SK-N-SH (cell line): ENCODE results near the gene TBX6. TPM values are rescaled to one million over a fixed set of nuclear protein-coding genes. Genes with fewer than 3 reads are reported as not detected.
A peak's percentile ranks its signal among the peaks of the same experiment; 100 is the strongest.

Experiments
- CTCF ChIA-PET: fragments of 300-600, 350-600 bp; formaldehyde crosslinking; extraction: SDS; loops from one replicate; lab custom pipeline; 2021; lab: Yijun Ruan, JAX
- POLR2A ChIA-PET: fragments of 350-600 bp; sonication (Branson Sonifier 250); formaldehyde crosslinking; extraction: SDS; loops from one replicate; lab custom pipeline; 2020; ENCODE audit warnings: antibody characterized with exemption, inconsistent platforms; lab: Yijun Ruan, JAX
- DNase-seq: peaks from one replicate; pipeline ENCODE4 v3.0.0; 2012
- H2AFZ ChIP-seq: fragments of 200-600 bp; sonication (generic); 2 replicates; pipeline ENCODE4 v1.8.1; 2016; ENCODE audit warnings: antibody characterized with exemption, mild to moderate bottlenecking, low read depth
- H3F3A ChIP-seq: fragments of 200-600 bp; sonication (generic); replicated peaks from 2 replicates; pipeline ENCODE3; 2016; ENCODE audit warnings: antibody characterized with exemption, mild to moderate bottlenecking; ENCODE audit not compliant: insufficient read depth
- H3K27ac ChIP-seq, 2 experiments: fragments of 200-500 bp in 1 of 2; fragments of 200-600 bp in 1 of 2; sonication (Bioruptor generic) in 1 of 2; sonication (generic), shearing (Covaris generic) in 1 of 2; 2 replicates each; pipeline versions ENCODE4 v1.5.1 to v1.6.1; 2014 to 2016; ENCODE audit warnings: low read depth in 2 of 2, inconsistent platforms in 1 of 2, low read length in 1 of 2, mild to moderate bottlenecking in 1 of 2, mixed read lengths in 1 of 2
- H3K27me3 ChIP-seq: fragments of 200-600 bp; sonication (generic), shearing (Covaris generic); 2 replicates; pipeline ENCODE4 v1.6.1; 2016; ENCODE audit warnings: mixed run types; ENCODE audit not compliant: insufficient read depth
- H3K36me3 ChIP-seq, 2 experiments: fragments of 200-500 bp in 1 of 2; fragments of 200-600 bp in 1 of 2; sonication (Bioruptor generic) in 1 of 2; sonication (generic) in 1 of 2; replicated peaks in 1 of 2; 2 replicates each; pipeline versions ENCODE3 to v1.5.1; 2014 to 2016; ENCODE audit warnings: low read length in 1 of 2, mild to moderate bottlenecking in 1 of 2; ENCODE audit not compliant: insufficient read depth in 2 of 2, control insufficient read depth in 1 of 2
- H3K4me1 ChIP-seq, 2 experiments: fragments of 200-500 bp in 1 of 2; fragments of 200-600 bp in 1 of 2; sonication (Bioruptor generic) in 1 of 2; sonication (generic), shearing (Covaris generic) in 1 of 2; 2 replicates each; pipeline versions ENCODE4 v1.5.1 to v1.6.1; 2014 to 2016; ENCODE audit warnings: low read depth in 1 of 2, low read length in 1 of 2, mixed run types in 1 of 2; ENCODE audit not compliant: insufficient read depth in 2 of 2, control insufficient read depth in 1 of 2
- H3K4me2 ChIP-seq: fragments of 200-600 bp; sonication (generic), shearing (Covaris generic); 2 replicates; pipeline ENCODE4 v1.6.1; 2017; ENCODE audit warnings: mixed run types
- H3K4me3 ChIP-seq, 2 experiments: fragments of 200-500 bp in 1 of 2; fragments of 200-600 bp in 1 of 2; sonication (Bioruptor generic) in 1 of 2; sonication (generic), shearing (Covaris generic) in 1 of 2; 2 replicates each; pipeline versions ENCODE4 v1.5.1 to v1.8.1; 2014 to 2016; ENCODE audit warnings: low read depth in 2 of 2, inconsistent platforms in 1 of 2, low read length in 1 of 2, mild to moderate bottlenecking in 1 of 2, mixed read lengths in 1 of 2, moderate library complexity in 1 of 2
- H3K79me2 ChIP-seq: fragments of 200-600 bp; sonication (generic); 2 replicates; pipeline ENCODE4 v1.8.1; 2017; ENCODE audit warnings: mild to moderate bottlenecking; ENCODE audit not compliant: insufficient read depth
- H3K9ac ChIP-seq: fragments of 200-600 bp; sonication (generic); 2 replicates; pipeline ENCODE4 v1.6.1; 2017; ENCODE audit warnings: mixed run types
- H3K9me2 ChIP-seq: fragments of 200-600 bp; sonication (generic); 2 replicates; pipeline ENCODE4 v1.6.1; 2017; ENCODE audit warnings: mixed run types
- H3K9me3 ChIP-seq: fragments of 200-600 bp; sonication (generic); 2 replicates; pipeline ENCODE4 v1.6.1; 2017; ENCODE audit warnings: mixed run types, mild to moderate bottlenecking, moderate library complexity
- H4K20me1 ChIP-seq: fragments of 200-600 bp; sonication (generic); 2 replicates; pipeline ENCODE4 v1.6.1; 2017; ENCODE audit warnings: mild to moderate bottlenecking, mixed run types; ENCODE audit not compliant: insufficient read depth
- CHD2 ChIP-seq: fragments of 150-350 bp; IDR thresholded peaks from 2 replicates; pipeline ENCODE4 v1.6.1; 2018; ENCODE audit warnings: low read length; ENCODE audit not compliant: partially characterized antibody
- ELF1 ChIP-seq: IDR thresholded peaks from 2 replicates; pipeline ENCODE4 v1.4.0; 2012
- EP300 ChIP-seq, 2 experiments: IDR thresholded peaks; 2 replicates each; pipeline versions ENCODE4 v1.4.0 to v1.6.1; 2012; ENCODE audit warnings: borderline replicate concordance in 1 of 2, low read depth in 1 of 2, low read length in 1 of 2
- EZH2phosphoT487 ChIP-seq: fragments of 200-600 bp; sonication (generic); IDR thresholded peaks from 2 replicates; pipeline ENCODE4 v1.6.1; 2017; ENCODE audit warnings: low read depth, mixed run types, mild to moderate bottlenecking, antibody characterized with exemption, moderate library complexity, borderline replicate concordance
- FOSL2 ChIP-seq: IDR thresholded peaks from 2 replicates; pipeline ENCODE4 v1.4.0; 2012; ENCODE audit warnings: low read depth, mild to moderate bottlenecking, moderate library complexity, borderline replicate concordance
- FOXJ3 ChIP-seq: sonication (generic); formaldehyde crosslinking; IDR thresholded peaks from 2 replicates; pipeline ENCODE4 v1.5.1; 2020; ENCODE audit warnings: mild to moderate bottlenecking, missing genetic modification reagents
- GABPA ChIP-seq: IDR thresholded peaks from 2 replicates; pipeline ENCODE4 v1.4.0; 2012; ENCODE audit warnings: low read depth, mild to moderate bottlenecking
- JUND ChIP-seq: IDR thresholded peaks from 2 replicates; pipeline ENCODE4 v1.4.0; 2012
- POLR2AphosphoS5 ChIP-seq: IDR thresholded peaks from 2 replicates; pipeline ENCODE4 v1.6.1; 2012; ENCODE audit warnings: low read depth, low read length
- RCOR1 ChIP-seq: fragments of 150-350 bp; IDR thresholded peaks from 2 replicates; pipeline ENCODE4 v1.6.1; 2017; ENCODE audit warnings: antibody characterized with exemption, low read length
- RXRA ChIP-seq: IDR thresholded peaks from 2 replicates; pipeline ENCODE4 v1.4.0; 2012; ENCODE audit warnings: low read depth, mild to moderate bottlenecking, borderline replicate concordance
- SIN3A ChIP-seq: IDR thresholded peaks from 2 replicates; pipeline ENCODE4 v1.6.1; 2012; ENCODE audit warnings: low read depth, mild to moderate bottlenecking, low read length, moderate library complexity, borderline replicate concordance
- TAF1 ChIP-seq: IDR thresholded peaks from 2 replicates; pipeline ENCODE4 v1.6.1; 2012; ENCODE audit warnings: low read depth, mild to moderate bottlenecking, low read length, moderate library complexity, borderline replicate concordance
- TCF12 ChIP-seq: IDR thresholded peaks from 2 replicates; pipeline ENCODE4 v1.4.0; 2012
- TEAD4 ChIP-seq: IDR thresholded peaks from 2 replicates; pipeline ENCODE4 v1.4.0; 2012; ENCODE audit warnings: mild to moderate bottlenecking, borderline replicate concordance; ENCODE audit not compliant: insufficient read depth
- WGBS: methylation state at CpG from one replicate; pipeline ENCODE4 v1.1.6; 2017; ENCODE audit warnings: low lambda C conversion rate; 5-methylcytosine and 5-hydroxymethylcytosine counted together
- polyA plus RNA-seq, 3 experiments: library from polyadenylated mRNA; depleted of rRNA; stranded (reverse); fragments of >200 nt; gene quantifications; 2 replicates each; pipeline ENCODE4 v1.2.3, GENCODE V29; 2012
- TF ChIP-seq, protein P1 (sequence below): IDR thresholded peaks from 2 replicates; pipeline ENCODE4; 2012
- TF ChIP-seq, protein P2 (sequence below): fragments of 200-600 bp; sonication (generic); IDR thresholded peaks from 2 replicates; pipeline ENCODE4 v1.6.1; 2017; ENCODE audit warnings: antibody characterized with exemption, mild to moderate bottlenecking, moderate library complexity
- TF ChIP-seq, protein P3 (sequence below): fragments of 150-350 bp; IDR thresholded peaks from 2 replicates; pipeline ENCODE4 v1.6.1; 2017; ENCODE audit warnings: antibody characterized with exemption, low read length, low read depth, borderline replicate concordance
- TF ChIP-seq, protein P4 (sequence below): fragments of 150-350 bp; IDR thresholded peaks from 2 replicates; pipeline ENCODE4 v1.6.1; 2016; ENCODE audit warnings: mild to moderate bottlenecking, low read depth, low read length

Gene TBX6
- polyA plus RNA-seq, 1 of the 3 experiments (the other 2 are of a cell fraction): 0.18 TPM

DNA sequence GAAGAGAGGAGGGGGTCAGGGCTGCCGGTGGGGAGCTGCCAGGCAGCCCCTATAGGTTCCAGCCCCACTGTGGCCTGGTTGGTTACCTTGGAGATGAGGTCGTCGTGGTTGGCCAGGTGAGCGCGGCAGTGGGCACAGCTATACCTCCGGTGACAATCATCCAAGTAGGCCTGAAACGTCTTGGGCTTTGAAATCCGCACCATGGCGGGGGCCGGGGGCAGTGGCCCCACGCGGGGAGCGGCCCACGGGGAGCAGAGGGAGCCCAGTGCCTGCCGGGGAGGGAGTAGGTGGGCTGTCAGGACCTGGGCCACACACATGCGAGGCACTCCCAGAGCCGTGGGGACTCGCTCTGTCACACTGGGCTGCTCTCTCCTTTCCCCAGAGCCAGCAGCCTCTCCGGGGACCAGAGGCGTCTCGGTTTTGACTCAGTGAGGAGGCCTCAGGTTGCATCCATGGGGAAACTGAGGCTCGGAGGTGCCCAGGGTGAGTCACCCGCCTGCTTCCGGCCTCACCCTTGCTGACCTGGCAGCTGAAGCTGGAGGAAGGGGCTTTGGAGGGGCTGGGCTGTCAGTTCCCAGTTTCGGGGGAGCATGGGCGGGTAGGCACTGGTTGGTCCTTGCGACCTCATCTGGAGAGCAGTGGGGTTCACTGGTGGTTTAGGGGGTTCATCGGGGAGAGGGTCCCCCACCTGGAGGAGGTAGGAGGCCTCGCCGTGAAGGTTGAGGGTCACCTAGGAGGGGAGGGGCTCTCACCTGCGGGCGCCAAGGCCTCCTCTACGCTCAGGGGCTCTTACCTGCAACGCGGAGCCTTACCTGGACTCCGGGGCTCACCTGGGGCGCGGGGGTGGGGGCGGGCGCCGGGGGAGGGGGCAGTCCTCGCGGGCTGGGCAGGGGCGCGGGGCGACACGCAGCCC is 3.7 kb upstream of the TBX6 start (continued):
- TF ChIP-seq EP300 (IDR thresholded peaks at IDR 0.05; ENCODE audit: borderline replicate concordance in 1 of 2, low read depth in 1 of 2, low read length in 1 of 2) (no peak), FOXJ3 (CRISPR knock-in tag) (no peak), FOSL2 (no peak)
- TF ChIP-seq, protein P1, sequence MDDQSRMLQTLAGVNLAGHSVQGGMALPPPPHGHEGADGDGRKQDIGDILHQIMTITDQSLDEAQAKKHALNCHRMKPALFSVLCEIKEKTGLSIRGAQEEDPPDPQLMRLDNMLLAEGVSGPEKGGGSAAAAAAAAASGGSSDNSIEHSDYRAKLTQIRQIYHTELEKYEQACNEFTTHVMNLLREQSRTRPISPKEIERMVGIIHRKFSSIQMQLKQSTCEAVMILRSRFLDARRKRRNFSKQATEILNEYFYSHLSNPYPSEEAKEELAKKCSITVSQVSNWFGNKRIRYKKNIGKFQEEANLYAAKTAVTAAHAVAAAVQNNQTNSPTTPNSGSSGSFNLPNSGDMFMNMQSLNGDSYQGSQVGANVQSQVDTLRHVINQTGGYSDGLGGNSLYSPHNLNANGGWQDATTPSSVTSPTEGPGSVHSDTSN: no peak

DNA sequence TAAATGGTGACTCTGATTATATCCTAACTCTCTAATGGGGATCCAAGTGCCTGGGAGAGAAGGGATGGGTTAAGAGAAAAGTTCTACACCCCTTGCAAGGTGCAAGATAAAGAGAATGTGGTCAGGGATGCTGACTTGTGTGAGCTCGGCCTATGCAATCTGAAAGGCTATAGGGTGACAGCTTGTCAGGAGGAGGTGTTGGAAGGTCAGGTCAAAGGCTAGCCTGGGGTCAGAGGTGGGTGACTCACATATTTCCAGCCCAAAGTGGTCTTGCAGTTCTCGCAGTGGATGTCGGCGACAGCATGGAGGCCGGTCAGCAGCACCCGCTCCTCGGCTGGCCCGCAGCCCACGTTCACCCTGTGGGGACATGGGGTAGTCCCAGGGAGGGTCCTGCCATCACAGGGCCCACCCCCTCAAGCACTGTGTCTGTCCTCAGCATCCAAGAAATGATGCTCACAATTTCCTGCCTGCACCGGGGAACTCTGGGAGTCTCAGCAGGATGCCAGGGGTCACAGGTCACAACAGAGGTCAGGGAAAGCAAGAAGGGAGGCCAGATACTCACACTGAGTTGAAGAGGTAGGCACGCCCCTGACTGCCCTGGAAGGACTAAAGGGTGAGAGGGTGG is 2.9 kb upstream of the TBX6 start:
- no peaks in the 10 kb centered on the region for H3K36me3 ChIP-seq
- 82% methylated on average over 5 of the region's 11 CpGs for WGBS
- no peaks in the 10 kb centered on the region for H3K27me3 ChIP-seq
- H3K9me2 ChIP-seq: no peaks in the 10 kb centered on the region
- H4K20me1 ChIP-seq: no peaks in the 10 kb centered on the region
- peak overlapping the region in 1 of 2 experiments; percentile 75; a peak in 1 of 4 replicates for H3K27ac ChIP-seq
- H3K9ac ChIP-seq: no peak overlapping the region
- peaks cover 5 to 34% of the 10 kb centered on the region in 2 experiments; a peak in 2 of 4 replicates for H3K4me1 ChIP-seq
- H3K79me2 ChIP-seq: peaks cover 4% of the 10 kb centered on the region; the same call in 1 of the 2 replicates
- H3K4me2 ChIP-seq: peak overlapping the region; percentile 94; the same call in 1 of the 2 replicates
- ChIA-PET CTCF (interaction anchor here (1.5 to 5.5 kb wide), 5 partner anchors 17 to 90 kb away, joined by 4 to 68 read pairs (median 33); partner anchors contain the start of genes ALDOA, CORO1A and GDPD3), POLR2A (interaction anchor here (1.3 to 6.9 kb wide), 2 partner anchors 20 to 30 kb away, joined by 3 to 57 read pairs; partner anchors contain the start of gene ALDOA)
- TF ChIP-seq, protein P2, sequence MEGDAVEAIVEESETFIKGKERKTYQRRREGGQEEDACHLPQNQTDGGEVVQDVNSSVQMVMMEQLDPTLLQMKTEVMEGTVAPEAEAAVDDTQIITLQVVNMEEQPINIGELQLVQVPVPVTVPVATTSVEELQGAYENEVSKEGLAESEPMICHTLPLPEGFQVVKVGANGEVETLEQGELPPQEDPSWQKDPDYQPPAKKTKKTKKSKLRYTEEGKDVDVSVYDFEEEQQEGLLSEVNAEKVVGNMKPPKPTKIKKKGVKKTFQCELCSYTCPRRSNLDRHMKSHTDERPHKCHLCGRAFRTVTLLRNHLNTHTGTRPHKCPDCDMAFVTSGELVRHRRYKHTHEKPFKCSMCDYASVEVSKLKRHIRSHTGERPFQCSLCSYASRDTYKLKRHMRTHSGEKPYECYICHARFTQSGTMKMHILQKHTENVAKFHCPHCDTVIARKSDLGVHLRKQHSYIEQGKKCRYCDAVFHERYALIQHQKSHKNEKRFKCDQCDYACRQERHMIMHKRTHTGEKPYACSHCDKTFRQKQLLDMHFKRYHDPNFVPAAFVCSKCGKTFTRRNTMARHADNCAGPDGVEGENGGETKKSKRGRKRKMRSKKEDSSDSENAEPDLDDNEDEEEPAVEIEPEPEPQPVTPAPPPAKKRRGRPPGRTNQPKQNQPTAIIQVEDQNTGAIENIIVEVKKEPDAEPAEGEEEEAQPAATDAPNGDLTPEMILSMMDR: no peak
- TF ChIP-seq, protein P3, sequence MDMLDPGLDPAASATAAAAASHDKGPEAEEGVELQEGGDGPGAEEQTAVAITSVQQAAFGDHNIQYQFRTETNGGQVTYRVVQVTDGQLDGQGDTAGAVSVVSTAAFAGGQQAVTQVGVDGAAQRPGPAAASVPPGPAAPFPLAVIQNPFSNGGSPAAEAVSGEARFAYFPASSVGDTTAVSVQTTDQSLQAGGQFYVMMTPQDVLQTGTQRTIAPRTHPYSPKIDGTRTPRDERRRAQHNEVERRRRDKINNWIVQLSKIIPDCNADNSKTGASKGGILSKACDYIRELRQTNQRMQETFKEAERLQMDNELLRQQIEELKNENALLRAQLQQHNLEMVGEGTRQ: no peak
- TF ChIP-seq TEAD4 (no peak), RCOR1 (no peak), FOXJ3 (CRISPR knock-in tag) (no peak), ELF1 (no peak), GABPA (no peak), RXRA (no peak), JUND (no peak), POLR2AphosphoS5 (no peak), TAF1 (no peak), EP300 (IDR thresholded peaks at IDR 0.05; ENCODE audit: borderline replicate concordance in 1 of 2, low read depth in 1 of 2, low read length in 1 of 2) (no peak), EZH2phosphoT487 (no peak), TCF12 (no peak), SIN3A (no peak), CHD2 (no peak)
- TF ChIP-seq, protein P1: no peak
- TF ChIP-seq, protein P4, sequence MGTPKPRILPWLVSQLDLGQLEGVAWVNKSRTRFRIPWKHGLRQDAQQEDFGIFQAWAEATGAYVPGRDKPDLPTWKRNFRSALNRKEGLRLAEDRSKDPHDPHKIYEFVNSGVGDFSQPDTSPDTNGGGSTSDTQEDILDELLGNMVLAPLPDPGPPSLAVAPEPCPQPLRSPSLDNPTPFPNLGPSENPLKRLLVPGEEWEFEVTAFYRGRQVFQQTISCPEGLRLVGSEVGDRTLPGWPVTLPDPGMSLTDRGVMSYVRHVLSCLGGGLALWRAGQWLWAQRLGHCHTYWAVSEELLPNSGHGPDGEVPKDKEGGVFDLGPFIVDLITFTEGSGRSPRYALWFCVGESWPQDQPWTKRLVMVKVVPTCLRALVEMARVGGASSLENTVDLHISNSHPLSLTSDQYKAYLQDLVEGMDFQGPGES: no peak
- H2AFZ ChIP-seq: no peak overlapping the region
- H3K9me3 ChIP-seq: no peaks in the 10 kb centered on the region
- peaks cover 17% of the 10 kb centered on the region for H3F3A ChIP-seq
- no peak overlapping the region for H3K4me3 ChIP-seq
- DNase-seq: no peak
